ENCODE measurements around the gene MTG1.
A peak's percentile ranks its signal among the peaks of the same experiment; 100 is the strongest.
"Not testable (repeated sequence)": the region's sequence is repeated elsewhere in the genome, so short reads cannot be mapped to it uniquely, and the experiment has no call there.

Gene MTG1

DNA sequence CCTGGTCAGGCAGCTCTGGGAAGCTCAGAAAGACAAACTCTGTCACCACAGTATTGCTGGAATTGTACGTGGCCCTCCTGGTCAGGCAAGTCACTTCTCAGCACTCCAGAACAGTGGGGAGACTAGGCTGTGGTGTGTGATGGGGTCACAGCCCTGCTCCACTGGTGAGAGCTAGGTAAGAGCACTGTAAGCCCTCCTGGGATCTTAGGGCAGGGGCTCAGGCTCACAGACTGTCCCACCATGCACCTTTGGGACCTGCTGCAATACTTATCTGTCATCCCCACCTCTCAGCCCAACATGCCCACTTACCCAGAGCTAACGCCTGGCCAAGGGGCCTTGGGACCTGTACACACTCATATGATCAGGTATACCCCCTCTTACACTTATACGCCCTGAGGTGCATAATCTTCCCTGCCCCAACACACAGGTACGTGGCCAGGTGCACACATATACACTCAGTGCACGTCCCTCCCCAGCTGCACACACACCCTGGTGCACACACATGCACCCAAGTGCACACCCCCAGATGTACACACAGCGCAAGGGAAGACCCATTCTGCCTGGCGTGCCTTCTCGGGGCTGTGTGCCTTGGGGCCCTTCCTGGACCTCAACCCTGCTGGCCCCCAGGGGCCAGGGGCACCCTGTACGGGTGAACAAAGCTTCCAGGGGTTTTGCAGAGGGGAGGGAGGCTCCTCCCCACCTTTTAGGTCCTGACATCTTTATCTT is 38.1 kb downstream of the MTG1 start:
- DNase-seq: not testable (repeated sequence)

DNA sequence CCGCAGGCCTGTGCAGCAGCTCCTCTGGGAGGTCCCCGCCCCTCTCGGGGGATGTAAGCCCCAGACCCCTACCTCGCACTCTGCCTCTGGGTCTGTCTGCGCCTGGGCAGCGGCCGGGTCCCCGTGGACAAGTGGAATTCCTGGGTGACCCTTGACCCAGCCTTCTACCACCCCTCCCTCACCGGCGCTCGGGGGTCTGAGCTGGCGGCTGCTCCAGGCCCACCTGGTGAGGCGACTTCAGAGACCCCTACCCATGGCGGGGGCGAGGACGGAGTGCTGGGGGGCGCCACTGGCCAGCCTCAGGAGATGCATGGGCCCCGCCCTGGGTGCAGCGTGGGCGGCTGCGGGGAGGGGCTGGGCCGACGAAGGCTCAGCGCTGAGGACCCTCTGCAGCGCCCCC is 38.8 kb downstream of the MTG1 start:
- not testable (repeated sequence) for DNase-seq

DNA sequence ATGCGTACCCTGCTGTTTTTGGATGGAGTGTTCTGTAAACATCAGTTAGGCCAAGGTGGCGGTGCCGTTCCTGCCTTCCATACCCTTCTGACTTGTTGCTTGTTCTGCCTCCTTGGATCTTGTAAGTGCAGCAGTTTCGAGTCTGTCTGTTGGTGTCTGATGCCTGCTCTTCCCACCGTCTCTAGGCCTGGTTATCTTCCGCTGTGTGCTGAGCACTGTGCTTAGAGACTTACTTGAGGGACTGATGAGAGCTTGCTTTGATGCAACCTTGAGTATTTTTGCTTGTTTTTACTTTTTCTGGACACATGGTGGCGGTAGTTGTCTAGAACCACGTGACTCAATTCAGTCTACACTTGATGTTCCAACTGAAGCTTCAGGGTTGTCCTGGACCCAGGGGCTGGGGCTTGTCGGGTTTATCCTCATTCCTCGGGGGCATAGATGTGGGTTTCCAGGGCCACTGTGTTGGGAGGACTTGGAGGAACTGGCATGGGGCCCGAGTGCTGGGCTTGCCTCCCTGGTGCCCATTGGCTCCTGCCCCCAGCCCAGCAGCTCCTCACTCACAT is 44.8 kb downstream of the MTG1 start:
- peak; percentile 35 to 55 (median 44) for DNase-seq

DNA sequence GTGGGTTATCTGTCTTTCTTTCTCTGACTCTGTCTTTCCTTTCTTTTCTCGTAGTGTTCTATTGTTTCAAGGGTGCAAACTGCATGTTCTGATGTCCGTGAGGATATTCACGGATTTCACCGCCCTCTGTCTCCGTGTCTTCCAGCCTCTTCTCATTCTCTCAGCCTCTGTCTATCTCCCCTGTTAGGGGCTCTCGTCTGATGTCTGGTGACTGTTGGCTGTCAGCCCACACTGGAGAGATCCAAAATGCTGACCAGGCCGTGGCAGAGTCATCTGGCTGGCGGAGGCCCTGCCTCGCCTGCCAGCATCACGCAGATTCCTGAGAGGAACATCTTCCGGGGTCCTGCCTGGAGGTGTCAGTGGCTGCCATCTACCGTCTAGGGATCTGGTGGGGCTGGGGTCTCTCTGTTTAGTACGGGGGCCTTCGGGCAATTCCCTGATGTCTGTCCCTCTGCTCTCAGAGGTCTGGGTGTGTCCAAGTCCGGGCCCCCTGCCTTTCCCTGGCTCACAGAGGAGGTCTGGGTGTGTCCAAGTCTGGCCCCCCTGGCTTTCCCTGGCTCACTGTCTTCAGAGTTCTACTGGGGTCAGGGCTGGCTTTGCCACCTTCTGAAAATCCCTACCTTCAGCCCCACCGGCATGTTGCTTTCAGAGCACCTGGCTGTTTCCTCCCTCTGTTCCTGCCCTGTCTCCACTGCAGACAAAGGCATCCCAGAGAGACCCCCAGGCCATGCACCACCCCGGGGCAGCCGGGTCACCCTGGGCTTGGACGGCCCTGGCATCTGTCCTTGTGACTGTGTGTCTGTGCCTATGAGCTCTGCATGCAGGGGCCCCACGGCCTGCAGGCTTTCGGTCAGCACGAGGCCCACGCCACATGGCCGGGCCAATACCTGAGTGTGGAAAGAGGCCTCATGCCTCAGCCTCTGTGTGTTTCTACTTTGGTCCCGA is 45.8 kb downstream of the MTG1 start:
- no peak for DNase-seq

DNA sequence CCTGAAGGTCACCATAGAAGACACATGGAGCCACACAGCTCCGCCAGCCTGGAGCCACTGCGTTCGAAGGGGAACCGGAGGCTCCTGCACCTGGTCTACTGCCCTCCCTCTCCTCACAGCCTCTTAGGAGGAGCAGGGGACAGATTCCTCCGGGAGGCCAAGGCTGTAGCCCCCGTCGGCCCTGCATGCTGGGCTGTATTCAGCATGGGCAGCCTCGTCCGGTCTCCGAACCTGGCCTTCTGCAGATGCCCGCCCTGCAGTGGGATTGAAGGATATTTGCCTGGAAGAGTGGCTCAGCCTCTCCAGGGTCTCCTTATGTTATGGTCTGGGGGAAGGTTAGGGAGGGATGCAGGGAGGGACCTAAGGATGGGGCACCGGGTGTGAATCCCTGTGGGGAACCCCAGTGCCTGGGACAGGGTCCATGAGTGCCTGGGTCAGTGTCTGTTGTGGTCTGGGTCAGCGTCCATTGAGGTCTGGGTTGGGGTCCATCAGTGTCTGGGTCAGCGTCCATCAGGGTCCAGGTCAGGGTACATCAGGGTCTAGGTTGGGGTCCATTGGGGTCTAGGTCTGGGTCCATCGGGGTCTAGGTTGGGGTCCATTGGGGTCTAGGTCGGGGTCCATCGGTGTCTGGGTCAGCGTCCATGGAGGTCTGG is 46.8 kb downstream of the MTG1 start:
- DNase-seq: no peak

DNA sequence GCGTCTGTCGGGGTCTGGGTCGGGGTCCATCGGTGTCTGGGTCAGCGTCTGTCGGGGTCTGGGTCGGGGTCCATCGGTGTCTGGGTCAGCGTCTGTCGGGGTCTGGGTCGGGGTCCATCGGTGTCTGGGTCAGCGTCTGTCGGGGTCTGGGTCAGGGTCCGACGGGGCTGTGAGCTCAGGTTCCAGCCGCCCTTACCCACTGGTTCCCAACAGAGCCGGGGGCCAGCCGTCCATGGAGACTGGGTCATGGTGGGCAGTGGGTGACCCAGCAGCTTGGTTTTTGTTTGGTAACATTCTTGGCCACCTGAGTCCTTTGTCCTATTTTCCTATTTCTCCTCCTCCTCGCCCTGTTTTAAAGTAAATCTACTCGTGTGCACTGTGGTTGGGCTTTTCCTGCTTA is 47.4 kb downstream of the MTG1 start:
- not testable (repeated sequence) for DNase-seq

DNA sequence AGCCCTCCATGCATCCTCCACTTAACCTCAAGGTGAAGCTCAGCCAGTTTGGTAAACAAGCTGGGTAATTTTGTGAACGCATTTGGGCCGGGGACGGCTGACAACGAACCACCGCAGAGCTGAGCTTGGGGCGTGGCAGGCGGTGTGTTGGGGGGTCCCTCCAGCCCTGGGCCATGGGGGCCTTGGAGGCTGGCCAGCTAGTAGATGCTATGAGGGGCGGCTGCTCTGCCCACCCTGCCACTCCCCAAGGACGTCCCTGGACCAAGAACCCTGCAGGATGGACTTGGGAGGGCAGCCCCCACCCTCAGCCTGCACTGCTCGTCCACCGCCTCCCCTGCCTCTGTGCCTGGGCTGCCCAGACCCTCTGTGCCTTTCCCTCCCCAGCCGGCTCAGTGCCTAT is 47.8 kb downstream of the MTG1 start:
- no peak for DNase-seq

DNA sequence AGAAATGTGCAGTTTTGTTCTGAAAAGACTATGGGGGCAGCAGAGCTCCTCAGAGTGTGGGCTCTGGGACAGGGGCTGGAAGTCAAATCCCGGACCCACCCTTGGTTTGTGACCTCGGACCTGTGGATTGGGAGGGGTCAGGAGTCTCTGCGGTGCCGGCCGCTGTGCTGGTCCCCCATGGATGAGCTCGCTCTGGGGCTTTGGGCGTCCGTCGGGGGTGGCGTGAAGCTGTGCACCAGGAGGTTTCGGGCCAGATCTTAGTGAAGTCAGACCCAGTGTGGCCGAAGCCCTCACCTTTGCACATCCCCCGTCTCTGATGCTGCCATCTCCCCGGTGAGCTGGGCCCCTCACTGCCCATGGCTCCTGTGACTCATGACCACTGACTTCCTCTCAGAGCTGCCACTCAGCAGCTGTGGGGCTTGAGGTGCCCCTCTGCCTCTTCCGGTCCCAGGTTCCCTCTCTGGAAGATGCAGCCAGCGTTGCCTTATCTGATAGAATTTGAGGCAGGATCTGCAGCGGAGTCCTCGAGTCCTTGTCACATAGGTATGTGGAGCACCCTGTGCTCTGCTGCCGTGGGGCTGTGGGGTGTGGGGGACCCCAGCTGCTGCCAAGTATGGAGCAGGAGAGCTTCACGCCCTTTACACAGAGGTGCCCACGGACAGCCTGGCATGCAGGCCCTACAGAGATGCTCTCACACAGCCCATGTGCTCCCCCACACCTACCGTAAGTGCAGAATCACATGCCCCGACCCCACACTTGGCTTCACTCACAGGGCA is 48.4 kb downstream of the MTG1 start:
- DNase-seq: peak in 1 of 4 experiments; percentile 7

DNA sequence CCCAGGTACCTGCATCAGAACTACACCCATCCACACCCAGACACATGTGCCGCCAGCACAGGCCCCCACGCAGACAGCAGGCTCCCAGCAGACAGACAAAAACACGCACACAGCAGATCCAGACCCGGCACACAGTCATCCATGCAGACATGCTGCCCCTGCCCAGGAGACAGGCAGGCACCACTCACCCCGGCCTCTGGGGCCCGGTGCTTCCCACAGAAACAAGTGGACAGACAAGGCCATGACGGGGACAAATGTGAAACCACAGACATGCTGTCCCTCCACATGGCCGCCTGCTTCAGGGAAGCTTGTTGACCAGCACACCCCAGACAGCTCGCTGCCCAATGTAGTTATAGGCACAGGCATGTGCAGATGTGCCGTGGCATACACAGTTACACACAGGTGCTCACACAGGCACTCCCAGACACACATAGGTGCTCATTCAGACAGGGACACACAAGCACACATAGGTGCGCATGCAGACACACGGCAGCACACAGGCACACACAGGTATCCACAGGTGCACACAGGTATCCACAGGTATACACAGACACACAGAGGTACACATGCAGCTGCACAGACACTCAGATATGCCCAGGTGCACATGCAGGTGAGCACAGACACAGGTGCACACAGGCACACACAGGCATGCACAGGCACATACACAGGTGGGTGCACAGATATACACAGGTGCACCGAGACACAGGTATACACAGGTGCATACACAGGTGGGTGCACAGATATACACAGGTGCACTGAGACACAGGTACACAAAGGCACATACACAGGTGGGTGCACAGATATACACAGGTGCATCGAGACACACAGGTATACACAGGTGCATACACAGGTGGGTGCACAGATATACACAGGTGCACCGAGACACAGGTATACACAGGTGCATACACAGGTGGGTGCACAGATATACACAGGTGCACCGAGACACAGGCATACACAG is 49.3 kb downstream of the MTG1 start:
- no peak for DNase-seq

DNA sequence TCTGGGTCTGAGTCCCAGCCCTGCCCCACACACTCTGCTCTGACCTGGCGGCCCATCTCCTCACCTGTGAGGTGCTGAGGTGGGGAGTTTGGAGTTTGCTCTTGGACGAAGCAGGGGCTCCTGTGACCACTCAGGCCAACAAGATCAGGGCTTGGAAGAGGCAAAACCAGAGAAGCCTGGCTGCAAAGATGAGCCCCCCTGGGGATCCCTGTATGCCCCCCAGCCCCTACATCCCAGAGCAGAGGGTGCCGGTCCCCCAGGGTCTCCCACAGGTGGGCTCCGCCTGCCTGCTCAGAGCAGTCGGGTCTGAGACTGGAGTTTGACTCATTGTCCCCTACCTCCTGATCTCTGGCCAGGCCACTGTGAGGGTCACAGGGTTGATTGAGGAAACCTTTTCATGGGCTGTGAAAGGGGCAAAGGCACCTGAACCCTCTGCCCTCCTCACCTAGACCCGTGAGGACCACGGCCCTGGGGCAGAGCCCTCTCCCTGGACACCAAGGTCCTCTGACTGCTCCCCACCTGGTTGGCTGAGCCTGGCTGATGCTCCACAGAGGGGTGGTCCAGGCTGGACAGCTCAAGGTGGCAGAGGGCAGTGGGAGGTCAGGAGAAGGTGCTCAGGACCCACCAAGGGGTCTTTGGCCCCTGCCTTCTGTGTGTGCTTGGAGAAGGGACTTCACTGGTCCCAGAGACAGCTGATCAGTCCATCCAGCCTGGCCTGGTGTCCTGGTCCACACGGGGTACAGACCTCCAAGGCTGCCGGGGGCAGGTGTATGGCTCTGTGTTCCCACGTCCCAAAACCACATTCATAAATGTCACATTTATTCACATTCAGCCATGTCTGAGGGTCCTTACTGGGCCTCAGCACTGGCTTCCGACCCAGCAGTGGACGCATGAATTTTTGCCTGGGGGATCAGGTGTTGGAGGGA is 50.6 kb downstream of the MTG1 start:
- DNase-seq: no peak

DNA sequence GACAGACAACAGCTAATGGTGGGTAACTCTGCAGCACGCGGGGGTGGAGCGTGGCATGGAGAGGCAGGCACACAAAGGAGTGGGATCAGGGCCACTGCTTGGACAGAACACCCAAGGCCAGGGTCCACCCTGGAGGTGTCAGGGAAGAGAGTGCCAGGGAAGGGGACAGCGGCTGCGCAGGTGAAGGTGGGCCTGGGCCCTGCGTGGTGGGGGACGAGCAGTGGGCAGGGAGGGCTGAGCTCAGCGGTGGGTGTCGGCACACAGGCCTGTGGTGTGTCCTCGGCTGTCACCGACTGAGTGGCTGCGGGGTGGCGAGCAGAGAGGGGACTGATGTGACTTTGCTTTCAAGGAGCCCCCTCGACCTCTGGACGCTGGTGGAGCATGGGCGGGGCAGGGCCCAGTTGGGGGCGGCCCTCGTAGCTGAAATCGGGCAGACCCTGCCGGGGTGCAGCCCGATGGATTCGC is 51.3 kb downstream of the MTG1 start:
- DNase-seq: no peak

DNA sequence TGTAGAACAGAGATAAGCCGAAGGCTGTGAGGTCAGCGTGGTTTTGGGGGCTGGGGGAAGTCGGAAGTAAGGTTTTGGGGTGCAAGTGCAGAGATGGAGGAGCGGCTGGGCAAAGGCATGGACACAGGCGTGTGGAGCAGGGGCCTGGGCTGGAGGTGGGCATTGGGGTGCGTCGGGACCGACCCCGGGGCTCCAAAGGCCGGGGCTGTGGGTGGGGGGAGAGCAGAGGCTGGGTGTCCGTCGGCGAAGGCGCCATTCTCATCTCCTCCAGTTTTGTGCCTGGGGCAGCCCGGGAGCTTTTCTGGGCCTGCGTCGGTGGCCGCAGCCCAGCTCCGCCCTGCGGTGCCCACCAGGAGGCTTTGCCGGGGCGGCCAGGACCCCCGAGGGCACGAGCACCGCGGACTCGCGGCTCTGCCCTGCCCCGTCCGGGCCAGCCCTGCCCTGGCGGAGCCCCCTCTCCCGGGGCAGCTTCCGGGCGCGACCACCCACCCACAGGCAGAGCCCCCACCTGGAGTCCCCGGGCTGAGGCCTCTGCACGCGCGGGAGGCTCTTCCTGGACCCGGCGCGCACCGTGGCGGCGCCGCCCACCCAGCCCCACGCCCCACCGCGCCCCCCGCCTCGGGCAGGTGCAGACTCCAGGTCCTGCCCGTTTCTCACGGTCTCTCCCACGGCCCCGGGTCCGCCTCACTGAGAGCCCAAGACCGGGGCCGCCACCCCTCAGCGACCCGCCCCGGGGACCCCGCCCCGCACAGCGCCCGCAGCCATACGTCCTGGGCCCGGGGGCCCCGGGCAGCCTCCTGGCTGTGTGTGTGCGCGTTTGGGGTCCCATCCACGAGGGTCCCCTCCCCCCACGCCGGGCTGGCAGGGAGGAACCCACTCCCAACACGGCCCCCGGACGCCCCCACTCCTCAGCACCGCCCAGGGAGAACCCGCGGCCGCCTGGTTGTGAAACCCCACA is 52.1 kb downstream of the MTG1 start:
- DNase-seq: no peak

DNA sequence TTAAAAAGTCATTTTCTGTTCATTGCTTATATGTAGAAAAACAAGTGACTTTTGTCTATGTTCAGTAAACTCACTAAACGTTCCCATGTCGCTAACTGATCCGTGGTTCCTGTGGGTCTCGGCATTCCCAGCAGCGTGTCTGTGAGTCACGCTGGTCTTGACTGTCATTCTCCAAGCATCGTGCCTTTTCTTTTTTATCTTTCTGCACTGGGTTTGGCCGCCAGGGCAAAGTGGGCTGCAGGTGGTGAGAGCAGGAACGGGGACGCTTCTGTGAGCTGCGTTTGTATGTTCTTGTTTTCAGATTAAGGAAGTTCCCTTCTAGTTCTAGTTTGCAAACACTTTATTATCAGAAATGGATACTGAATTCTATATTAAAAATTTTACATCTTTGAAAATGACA is 53.0 kb downstream of the MTG1 start:
- no peak for DNase-seq

DNA sequence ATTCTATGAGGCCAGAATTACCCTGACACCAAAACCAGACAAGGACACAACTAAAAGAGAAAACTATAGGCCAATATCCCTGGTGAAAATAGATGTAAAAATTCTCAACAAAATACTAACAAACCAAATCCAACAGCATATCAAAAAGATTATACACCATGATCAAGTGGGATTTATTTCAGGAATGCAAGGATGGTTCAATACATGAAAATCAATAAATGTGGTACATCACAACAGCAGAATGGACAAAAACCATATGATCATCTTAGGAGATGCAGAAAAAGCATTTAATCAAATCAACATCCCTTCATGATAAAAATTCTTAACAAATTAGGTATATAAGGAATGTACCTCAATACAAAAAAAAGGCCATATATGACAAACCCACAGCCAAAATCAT is 54.2 kb downstream of the MTG1 start:
- no peak for DNase-seq

DNA sequence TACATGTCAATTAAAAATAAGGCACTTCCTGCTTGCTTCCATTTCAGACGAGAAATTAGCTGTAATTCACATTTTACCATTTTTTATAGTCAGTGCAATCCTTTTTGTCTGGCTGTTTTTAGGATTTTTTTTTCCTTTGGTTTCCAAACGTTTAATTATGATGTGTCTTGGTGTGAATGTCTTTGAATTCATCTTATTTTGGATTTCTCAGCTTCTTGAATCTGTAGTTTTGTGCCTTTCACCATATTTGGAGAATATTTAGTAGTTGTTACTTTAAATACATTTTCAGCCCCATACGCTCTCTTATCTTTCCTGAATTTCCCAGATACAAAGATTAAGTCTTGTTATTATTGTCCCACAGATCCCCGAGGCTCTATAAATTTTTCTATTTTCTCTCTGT is 57.4 kb downstream of the MTG1 start:
- no peak for DNase-seq

DNA sequence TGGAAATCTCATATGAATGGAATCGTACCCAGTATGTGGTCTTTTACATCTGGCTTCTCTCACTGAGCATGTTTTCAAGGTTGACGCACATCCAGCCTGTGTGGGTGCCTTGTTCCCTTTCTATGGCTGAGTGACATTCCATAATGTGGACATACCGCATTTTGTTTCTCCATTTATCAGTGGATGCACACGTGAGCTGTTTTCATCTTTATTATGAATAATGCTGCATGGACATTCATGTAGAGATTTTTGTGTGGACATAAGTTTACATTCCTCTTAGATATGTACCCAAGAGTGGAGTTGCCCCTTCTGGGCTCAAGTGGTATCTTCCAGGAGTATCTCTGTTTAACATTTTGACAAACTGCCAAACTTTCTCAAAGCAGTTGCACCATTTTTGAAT is 58.5 kb downstream of the MTG1 start:
- no peak for DNase-seq

DNA sequence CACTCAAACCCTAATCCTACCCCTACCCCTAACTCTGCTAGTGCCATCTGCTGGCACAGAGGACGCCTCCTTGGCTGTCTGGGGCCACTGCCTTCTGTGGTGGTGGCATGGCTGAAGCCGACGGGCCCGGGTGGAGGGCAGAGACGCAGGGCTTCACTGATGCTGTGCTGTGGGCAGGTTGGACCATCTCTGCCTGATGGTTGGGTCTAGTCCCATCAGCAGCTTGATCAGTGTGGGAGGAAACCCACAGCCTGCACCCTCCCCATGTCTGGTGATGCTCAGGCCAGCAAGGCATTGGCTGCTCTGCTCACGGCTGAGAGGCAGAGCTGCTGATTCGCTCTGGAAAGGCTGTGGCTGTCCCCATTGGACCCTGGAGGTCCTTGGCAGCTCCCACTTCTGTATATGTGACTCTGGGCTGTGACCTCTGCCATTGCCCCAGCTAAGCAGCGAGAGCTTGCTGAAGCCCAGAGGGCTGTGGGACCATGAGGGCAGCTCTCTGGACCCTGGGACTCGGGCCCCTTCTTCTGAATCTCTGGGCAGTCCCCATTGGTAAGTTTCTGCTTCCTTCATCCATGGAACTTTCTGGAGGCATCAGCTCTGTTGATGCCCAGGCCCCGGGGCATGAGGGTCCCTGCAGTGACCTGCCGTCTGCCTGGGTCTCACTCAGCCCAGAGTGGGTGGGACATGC is 59.7 kb downstream of the MTG1 start, which contains the start of gene SCART1:
TSS of gene SCART1 (plus strand) at position 430 of the 688 bp plus-strand sequence. CDS start at position 483, 53 bp downstream.
- DNase-seq: no peak

All from suppressor macrophage (primary cell).